Glomerular visceral epithelial cell (primary cell): ENCODE measurements around the gene IRF6.

Experiments
- DNase-seq: peaks from one replicate; pipeline ENCODE4 v3.0.0-alpha.2; 2016; ENCODE audit errors: extremely low spot score

The IRF6 gene

GRCh38 chr1:209805875-209806760 lies at the start of gene IRF6:
Gene IRF6, minus strand, starts transcription at chr1:209806142. Its CDS starts 4,729 bp downstream, at chr1:209801413.
- peak; percentile 77 for DNase-seq

DNA sequence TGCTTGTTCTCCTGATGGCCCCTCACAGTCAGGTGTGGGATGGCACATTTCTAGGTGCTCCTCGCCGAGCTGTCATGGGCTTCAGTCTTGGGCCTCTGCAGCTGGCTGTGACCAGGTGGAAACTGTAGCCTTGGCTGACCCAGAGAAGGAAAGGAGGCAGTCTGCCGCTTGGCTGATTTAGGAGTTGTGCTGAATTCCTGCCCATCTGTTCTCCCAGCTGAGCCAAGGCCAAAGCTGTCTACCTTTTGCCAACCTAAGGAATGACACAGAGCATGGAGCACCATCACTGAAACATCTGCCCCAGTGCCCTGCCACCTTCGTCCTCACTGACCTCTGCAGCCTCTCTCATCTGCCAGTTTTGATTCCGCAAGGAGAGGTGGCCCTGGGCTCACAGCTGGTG lies 49.7 kb upstream of the IRF6 start:
- DNase-seq: no peak

- no peak for DNase-seq
These were observed 49.1 kb upstream of the IRF6 start for GRCh38 chr1:209855006-209855405.

DNA sequence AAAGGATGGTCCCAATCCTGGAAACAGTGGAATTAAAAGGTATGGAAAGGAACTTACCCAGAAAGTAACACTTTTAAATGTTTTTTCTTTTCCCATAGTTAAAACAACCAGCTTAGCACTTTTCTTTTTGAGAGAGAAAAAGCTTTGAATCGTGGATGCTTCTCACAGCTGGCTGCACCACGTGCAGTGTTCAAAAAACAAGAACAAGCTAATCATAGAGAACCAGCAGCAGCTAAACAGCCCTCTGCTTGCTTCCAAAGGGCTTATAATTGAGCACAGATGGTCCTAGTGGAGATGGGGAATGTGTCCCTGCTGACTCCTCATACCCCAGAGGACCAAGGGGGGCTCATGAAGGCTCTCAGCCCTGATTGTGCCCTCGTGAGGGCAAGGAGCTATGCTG lies 48.3 kb upstream of the IRF6 start:
- no peak for DNase-seq

DNA sequence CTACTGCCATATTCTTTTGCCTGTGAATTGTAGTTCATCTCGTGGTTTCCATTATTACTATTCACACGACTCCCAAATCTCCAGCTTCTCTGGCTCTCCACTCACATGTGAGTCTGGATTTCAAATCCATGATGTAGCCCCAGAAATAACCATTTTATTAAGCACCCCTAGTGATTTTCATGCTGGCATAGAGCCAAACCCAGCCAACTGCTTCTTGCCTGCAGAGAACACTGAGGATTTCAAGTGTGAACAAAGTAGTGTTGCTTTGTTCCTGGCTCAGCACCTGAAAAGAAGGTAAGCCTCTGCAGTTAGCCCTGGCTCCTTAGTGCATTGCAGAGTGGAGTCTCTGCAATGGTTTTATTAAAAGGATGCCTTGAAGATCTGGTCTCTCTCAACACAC lies 47.7 kb upstream of the IRF6 start:
- no peak for DNase-seq

- DNase-seq: peak; percentile 47
These were observed 44.5 kb upstream of the IRF6 start for GRCh38 chr1:209850342-209850979.

- DNase-seq: no peak
These were observed 43.4 kb upstream of the IRF6 start for GRCh38 chr1:209849388-209849787.

GRCh38 chr1:209845408-209845725 lies 39.4 kb upstream of the IRF6 start:
- DNase-seq: no peak

GRCh38 chr1:209844695-209845407 lies 38.9 kb upstream of the IRF6 start:
- no peak for DNase-seq

DNA sequence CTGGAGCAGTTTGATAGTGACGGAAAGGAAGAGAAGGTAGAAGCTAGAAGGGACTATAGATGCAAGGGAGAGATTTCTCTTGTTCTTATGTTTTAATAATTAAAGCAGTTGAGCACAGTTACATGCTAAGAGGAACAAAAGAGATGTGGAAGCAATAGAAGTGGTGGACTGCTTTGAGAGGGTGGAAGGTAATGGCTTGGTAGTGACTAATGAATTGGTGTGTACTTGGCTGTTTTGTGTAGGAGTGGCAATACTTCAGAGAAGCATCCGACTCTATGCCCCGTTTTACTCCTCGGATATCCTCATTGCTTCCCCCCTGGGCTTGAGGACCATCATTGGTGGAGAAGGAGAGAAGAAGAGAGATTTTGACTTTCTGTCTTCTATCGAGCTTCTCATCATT lies 34.7 kb upstream of the IRF6 start:
- no peak for DNase-seq

DNA sequence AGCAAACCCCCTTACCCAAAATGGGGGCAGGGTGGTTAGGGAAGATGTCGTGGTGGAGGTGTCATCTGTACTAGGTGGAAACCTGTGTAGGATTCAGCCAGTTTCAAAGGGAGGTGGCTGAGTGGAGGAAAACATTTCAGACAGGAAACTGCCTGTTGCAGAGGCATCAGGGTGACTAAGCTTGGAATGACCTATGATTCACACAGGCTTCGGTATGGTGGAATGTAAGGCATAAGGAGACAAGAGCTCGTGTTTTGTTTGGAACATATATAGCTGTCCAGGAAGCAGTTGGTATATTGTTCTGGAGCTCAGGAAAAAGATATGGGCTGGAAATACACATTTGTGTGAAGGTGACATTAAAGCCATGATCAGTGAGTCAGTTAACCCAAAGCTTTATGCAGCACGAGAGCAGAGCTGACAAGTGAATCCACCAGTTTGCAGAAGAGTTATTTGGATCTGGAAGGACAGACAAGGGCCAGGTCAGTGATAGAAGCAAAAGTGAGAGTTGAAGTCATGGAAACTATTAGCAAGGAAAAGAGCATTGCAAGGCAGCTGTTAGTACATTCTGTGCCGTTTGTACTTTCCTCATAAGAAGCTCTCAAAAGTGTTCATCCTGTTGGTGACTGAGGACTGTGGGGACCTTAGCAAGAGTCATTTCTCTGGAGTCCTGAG lies 34.1 kb upstream of the IRF6 start:
- DNase-seq: peak; percentile 86

DNA sequence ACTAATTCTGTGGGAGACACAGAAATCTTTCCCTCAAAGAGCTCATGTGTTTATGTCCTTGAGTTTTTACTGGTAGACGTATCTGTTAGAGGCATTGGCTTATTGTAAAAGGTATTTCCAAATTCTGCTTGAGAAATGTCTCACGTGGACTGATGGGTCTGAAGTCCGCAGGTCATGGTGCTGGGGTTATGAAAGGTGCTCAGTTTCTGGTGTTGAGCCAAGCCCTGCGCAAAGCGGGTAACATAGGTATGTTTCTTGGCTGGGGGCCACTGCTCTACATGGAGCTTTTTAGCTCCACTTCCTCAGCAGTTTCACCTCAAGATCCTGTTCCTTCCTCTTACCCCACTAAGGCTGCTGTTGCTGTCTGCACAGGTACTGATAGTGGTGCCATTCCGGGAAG lies 32.6 kb upstream of the IRF6 start:
- no peak for DNase-seq

DNA sequence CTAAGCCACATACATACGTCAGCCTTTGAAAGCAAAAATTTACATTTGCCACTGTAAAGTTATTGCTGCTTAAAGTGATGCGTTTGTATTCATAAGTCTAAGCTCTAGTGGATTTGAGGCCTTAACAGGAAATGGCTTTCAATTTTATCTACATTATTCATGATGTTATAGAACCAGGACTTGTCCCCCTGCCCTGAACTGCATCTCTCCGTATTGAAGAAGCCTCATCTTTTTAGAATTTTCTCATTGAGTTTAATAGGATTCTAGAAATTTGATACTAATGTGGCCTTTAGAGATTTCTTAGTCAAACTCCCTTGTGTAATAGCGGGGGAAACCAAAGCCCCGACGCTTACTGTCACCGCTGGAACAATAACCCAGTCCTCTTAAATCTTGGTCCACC lies 31.7 kb upstream of the IRF6 start:
- DNase-seq: no peak

DNA sequence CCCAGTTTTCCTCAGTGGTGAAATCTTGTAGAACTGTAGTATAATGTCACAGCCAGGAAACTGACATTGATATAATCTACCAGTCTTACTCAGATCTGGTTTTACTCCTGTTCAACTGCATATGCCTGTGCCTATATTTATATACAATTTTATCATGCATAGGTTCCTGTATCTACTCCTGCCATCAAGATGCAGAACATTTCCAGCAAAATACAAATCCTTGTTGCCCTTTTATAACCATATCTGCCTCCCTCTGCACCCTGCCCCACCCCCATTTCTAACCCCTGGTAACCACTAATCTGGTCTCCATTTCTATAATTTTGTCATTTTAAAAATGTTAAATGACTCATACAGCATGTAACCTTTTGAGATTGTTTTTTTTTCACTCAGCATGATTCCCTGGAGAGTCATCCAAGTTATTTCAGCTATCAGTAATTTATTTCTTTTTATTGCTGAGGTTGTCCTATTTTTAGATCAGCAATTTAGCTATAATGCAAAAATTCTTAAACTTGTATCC lies 29.9 kb upstream of the IRF6 start:
- no peak for DNase-seq

DNA sequence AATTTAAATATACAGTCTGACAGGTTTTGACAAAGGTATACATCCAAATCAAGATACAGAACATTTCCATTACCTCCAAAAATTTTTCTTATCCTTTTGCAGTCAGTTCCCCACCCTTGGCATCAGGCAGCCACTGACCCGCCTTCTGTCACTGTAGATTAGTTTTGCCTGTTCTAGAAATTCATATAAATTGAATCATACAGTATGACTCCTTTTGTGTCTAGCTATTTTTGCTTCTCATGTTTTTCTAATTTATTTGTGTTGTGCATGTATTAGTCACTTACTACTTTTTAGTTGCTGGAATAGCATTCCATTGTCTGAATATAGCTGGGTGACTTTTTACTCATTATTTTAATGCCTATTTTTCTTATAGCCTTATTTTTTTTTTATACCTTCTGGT lies 25.7 kb upstream of the IRF6 start:
- DNase-seq: no peak

DNA sequence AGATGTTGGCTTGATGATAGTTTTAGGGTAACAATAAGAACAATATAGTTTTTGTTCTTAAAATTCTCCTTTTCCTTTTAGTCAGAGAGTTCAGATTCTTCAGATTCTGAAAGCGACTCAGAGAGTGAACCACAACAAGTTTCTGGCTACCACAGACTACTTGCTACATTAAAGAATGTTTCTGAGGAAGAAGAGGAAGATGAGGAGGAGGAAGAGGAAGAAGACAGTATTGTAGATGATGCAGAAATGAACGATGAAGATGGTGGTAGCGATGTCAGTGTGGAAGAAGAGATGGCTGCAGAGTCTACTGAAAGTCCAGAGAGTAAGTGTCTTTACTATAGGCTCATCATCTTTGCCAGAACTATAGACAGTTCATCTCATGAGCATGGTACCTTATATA lies 24.8 kb upstream of the IRF6 start:
- no peak for DNase-seq

- no peak for DNase-seq
These were observed 23.8 kb upstream of the IRF6 start for GRCh38 chr1:209829716-209830115.

GRCh38 chr1:209827384-209828262 lies 21.7 kb upstream of the IRF6 start, which contains the start of gene UTP25:
Gene UTP25, plus strand, starts transcription at chr1:209827972. Its CDS starts 92 bp downstream, at chr1:209828064.
- DNase-seq: peak; percentile 97

- no peak for DNase-seq
These were observed 19.9 kb upstream of the IRF6 start for GRCh38 chr1:209825591-209826434.
